MCF 10A (cell line): ENCODE results near the gene COL6A6. TPM values are rescaled to one million over a fixed set of nuclear protein-coding genes. Genes with fewer than 3 reads are reported as not detected.

Experiments used
- BruUV-seq: library from RNA; stranded (reverse); fragments of 400-500 nt; replicated peaks from 2 replicates; lab custom pipeline; 2021; lab: Mats Ljungman, UMichigan
- CTCF ChIA-PET: fragments of 300-600 bp; sonication (Branson Sonifier 250); formaldehyde crosslinking; extraction: SDS; loops from one replicate; lab custom pipeline; 2021; ENCODE audit warnings: antibody characterized with exemption, inconsistent platforms; lab: Yijun Ruan, JAX
- POLR2A ChIA-PET: fragments of 300-600, 350-650 bp; sonication (Branson Sonifier 250); formaldehyde crosslinking; extraction: SDS; loops from one replicate; lab custom pipeline; 2020; ENCODE audit warnings: antibody characterized with exemption, inconsistent platforms; lab: Yijun Ruan, JAX
- DNase-seq: peaks from one replicate; pipeline ENCODE4 v3.0.0-alpha.2; 2018; ENCODE audit not compliant: unreplicated experiment
- H3K27ac Mint-ChIP-seq: one replicate; pipeline ENCODE4 v1.8.0; 2022; ENCODE audit warnings: mild to moderate bottlenecking, low read depth, mixed read lengths; ENCODE audit not compliant: unreplicated experiment
- H3K27me3 Mint-ChIP-seq: one replicate; pipeline ENCODE4 v1.8.0; 2022; ENCODE audit warnings: mixed read lengths; ENCODE audit not compliant: insufficient read depth, unreplicated experiment
- H3K36me3 Mint-ChIP-seq: one replicate; pipeline ENCODE4 v1.8.0; 2022; ENCODE audit warnings: mild to moderate bottlenecking, moderate library complexity, mixed read lengths; ENCODE audit not compliant: insufficient read depth, unreplicated experiment
- H3K4me1 Mint-ChIP-seq: one replicate; pipeline ENCODE4 v1.8.0; 2022; ENCODE audit warnings: mixed read lengths; ENCODE audit not compliant: insufficient read depth, unreplicated experiment
- H3K4me3 Mint-ChIP-seq: one replicate; pipeline ENCODE4 v1.8.0; 2022; ENCODE audit warnings: mild to moderate bottlenecking, moderate library complexity, mixed read lengths; ENCODE audit not compliant: unreplicated experiment
- H3K9me3 Mint-ChIP-seq: one replicate; pipeline ENCODE4 v1.8.0; 2022; ENCODE audit warnings: mixed read lengths; ENCODE audit not compliant: unreplicated experiment
- intact Hi-C: fragments of 100-400 bp; cut with micrococcal nuclease; formaldehyde crosslinking; loops from 2 replicates; pipeline ENCODE4 v1.14.1; 2022
- total RNA-seq: library from RNA; stranded (reverse); gene quantifications from 2 replicates; pipeline ENCODE4 v1.2.3, GENCODE V29; 2022
- TF ChIP-seq, protein P1 (sequence below): fragments of 200-600 bp; IDR thresholded peaks from one replicate; pipeline ENCODE4 v1.8.0; 2022; ENCODE audit warnings: antibody characterized with exemption, mild to moderate bottlenecking; ENCODE audit not compliant: unreplicated experiment

The COL6A6 gene
- total RNA-seq, 1 experiment from 2014 or later = not detected

DNA sequence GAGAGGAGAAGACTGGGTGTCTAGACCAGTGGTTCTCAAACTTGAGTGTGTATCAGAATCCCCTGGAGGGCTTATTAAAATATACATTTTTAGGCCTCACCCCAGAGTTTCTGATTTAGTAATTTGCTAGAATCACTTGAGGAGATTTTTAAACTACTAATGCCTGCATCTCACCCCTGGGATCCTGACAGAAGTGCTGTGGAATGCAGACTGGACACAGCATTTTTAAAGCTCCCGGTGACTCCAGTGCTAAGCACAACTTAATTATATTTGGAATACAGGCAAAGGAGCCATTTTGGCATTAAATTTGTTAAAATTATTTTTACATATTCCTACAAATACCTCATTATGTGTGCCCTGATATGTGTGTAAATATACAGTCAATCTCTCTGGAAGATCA lies 26.7 kb upstream of the COL6A6 start:
- no peak for DNase-seq
- Mint-ChIP-seq H3K36me3 (no peaks in the 10 kb centered on the region), H3K9me3 (no peaks in the 10 kb centered on the region), H3K4me1 (no peaks in the 10 kb centered on the region), H3K4me3 (no peak overlapping the region), H3K27me3 (no peaks in the 10 kb centered on the region), H3K27ac (no peak overlapping the region)
- intact Hi-C loops = no loop called here
- TF ChIP-seq, protein P1, sequence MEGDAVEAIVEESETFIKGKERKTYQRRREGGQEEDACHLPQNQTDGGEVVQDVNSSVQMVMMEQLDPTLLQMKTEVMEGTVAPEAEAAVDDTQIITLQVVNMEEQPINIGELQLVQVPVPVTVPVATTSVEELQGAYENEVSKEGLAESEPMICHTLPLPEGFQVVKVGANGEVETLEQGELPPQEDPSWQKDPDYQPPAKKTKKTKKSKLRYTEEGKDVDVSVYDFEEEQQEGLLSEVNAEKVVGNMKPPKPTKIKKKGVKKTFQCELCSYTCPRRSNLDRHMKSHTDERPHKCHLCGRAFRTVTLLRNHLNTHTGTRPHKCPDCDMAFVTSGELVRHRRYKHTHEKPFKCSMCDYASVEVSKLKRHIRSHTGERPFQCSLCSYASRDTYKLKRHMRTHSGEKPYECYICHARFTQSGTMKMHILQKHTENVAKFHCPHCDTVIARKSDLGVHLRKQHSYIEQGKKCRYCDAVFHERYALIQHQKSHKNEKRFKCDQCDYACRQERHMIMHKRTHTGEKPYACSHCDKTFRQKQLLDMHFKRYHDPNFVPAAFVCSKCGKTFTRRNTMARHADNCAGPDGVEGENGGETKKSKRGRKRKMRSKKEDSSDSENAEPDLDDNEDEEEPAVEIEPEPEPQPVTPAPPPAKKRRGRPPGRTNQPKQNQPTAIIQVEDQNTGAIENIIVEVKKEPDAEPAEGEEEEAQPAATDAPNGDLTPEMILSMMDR = no peak
- POLR2A ChIA-PET = no interaction called here
- CTCF ChIA-PET = no interaction called here
- no TSS peak for BruUV-seq

DNA sequence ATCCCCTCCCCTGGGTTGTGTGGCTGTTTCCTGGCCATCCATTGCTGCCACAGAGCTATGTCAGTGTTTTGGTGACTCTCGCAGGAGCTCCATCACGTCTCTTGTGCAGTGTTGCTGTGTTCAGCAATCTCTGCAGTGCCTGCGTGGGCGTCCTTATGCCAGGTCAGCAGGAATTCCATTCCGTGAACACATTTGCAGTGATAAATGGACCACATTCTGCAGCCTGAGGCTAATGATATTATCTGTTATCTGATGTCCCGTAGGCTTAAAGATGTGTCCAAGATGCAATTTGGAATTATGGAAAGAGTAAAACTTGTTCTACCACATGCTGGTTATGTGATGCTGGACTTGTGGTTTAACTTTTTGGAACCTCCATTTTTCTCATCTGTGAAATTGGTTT lies 25.5 kb upstream of the COL6A6 start:
- Mint-ChIP-seq H3K27me3 (no peaks in the 10 kb centered on the region), H3K9me3 (no peaks in the 10 kb centered on the region), H3K4me3 (no peak overlapping the region), H3K4me1 (no peaks in the 10 kb centered on the region), H3K27ac (no peak overlapping the region), H3K36me3 (no peaks in the 10 kb centered on the region)
- no TSS peak for BruUV-seq
- ChIA-PET POLR2A (no interaction called here), CTCF (no interaction called here)
- no peak for DNase-seq
- intact Hi-C loops = no loop called here
- TF ChIP-seq, protein P1 = no peak

DNA sequence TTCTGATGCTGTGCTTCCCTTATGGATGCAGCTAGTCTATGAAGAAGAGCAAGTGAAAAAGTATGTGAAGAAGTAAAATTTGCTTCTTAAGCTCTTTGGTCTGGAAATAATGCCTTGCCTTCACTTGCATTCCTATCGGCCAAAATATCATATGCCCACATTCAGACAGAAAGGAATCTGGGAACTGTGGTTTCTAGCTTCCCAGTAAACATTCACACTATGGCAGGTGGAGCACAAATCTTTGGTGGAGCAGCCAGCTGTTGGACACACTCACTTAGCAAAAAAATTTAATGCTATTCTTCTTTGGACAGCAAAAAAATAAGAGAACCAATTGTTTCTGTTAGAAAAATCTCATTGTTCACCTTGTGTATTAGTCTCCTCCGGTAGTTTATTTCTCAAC lies 12.3 kb upstream of the COL6A6 start:
- Mint-ChIP-seq H3K4me1 (no peaks in the 10 kb centered on the region), H3K27ac (no peak overlapping the region), H3K36me3 (no peaks in the 10 kb centered on the region), H3K27me3 (peaks cover 42% of the 10 kb centered on the region), H3K9me3 (no peaks in the 10 kb centered on the region), H3K4me3 (no peak overlapping the region)
- TF ChIP-seq, protein P1 = no peak
- intact Hi-C loops = no loop called here
- ChIA-PET CTCF (interaction anchor here (0.7 kb wide), 2 partner anchors 221 to 689 kb away, joined by 3 read pairs; no protein-coding TSS in a partner anchor), POLR2A (no interaction called here)
- DNase-seq = no peak
- BruUV-seq = no TSS peak

DNA sequence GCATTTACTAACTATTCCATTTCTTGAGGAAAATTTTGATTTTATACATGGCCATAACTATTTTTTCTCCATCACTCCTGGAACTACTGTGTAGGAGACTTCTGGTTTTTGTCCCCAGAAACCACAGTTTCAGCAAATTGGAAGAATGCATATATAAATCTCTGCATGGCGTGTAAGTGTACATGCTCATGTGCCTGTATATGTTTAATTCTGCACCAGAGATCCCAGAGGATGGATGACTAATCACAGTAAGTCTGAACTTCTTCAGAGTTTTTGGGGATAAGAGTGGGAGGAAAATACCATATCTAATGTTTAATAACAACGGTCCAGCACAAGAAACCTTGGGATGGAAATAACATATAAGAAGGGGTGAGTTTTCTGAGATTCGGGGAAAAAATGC lies 10.9 kb upstream of the COL6A6 start:
- H3K4me1 Mint-ChIP-seq = no peaks in the 10 kb centered on the region
- no peak for DNase-seq
- no peak overlapping the region for H3K4me3 Mint-ChIP-seq
- no peaks in the 10 kb centered on the region for H3K36me3 Mint-ChIP-seq
- no peaks in the 10 kb centered on the region for H3K9me3 Mint-ChIP-seq
- intact Hi-C loops = no loop called here
- TF ChIP-seq, protein P1 = no peak
- no peak overlapping the region for H3K27ac Mint-ChIP-seq
- ChIA-PET POLR2A (no interaction called here), CTCF (no interaction called here)
- BruUV-seq = no TSS peak
- peaks cover 48% of the 10 kb centered on the region for H3K27me3 Mint-ChIP-seq
